Karpas-422 (cell line): ENCODE data around the gene HRH4. TPM values are rescaled to one million over a fixed set of nuclear protein-coding genes. Genes with fewer than 3 reads are reported as not detected.

Experiments
- DNase-seq: peaks from one replicate; pipeline ENCODE4 v3.0.0-alpha.2; 2015
- H2AFZ ChIP-seq: fragments of 200-600 bp; sonication (generic); 2 replicates; pipeline ENCODE4 v1.6.1; 2014; ENCODE audit warnings: antibody characterized with exemption, low read length, mixed read lengths
- H3K27ac ChIP-seq: fragments of 200-600 bp; sonication (generic); 2 replicates; pipeline ENCODE4 v1.5.1; 2014; ENCODE audit warnings: mild to moderate bottlenecking, low read length, moderate library complexity
- H3K27me3 ChIP-seq: fragments of 200-600 bp; sonication (generic); 2 replicates; pipeline ENCODE4 v1.6.1; 2014; ENCODE audit warnings: low read length, mixed read lengths
- H3K36me3 ChIP-seq: fragments of 200-600 bp; sonication (generic); 2 replicates; pipeline ENCODE4 v1.6.1; 2014; ENCODE audit warnings: low read length, mixed read lengths; ENCODE audit not compliant: insufficient read depth
- H3K4me1 ChIP-seq: fragments of 200-600 bp; sonication (generic); 2 replicates; pipeline ENCODE4 v1.6.1; 2014; ENCODE audit warnings: mild to moderate bottlenecking, low read length, mixed read lengths
- H3K4me2 ChIP-seq: fragments of 200-600 bp; sonication (generic); 2 replicates; pipeline ENCODE4 v1.6.1; 2014; ENCODE audit warnings: low read length, low read depth, mild to moderate bottlenecking; ENCODE audit not compliant: poor library complexity, severe bottlenecking
- H3K4me3 ChIP-seq: fragments of 200-600 bp; sonication (generic); 2 replicates; pipeline ENCODE4 v1.5.1; 2014; ENCODE audit warnings: mild to moderate bottlenecking, antibody characterized with exemption, low read length, mixed read lengths
- H3K79me2 ChIP-seq: fragments of 200-600 bp; sonication (generic); 2 replicates; pipeline ENCODE4 v1.6.1; 2014; ENCODE audit warnings: mild to moderate bottlenecking, low read length, mixed read lengths
- H3K9ac ChIP-seq: fragments of 200-600 bp; sonication (generic); 2 replicates; pipeline ENCODE4 v1.6.0; 2014; ENCODE audit warnings: low read length
- H3K9me2 ChIP-seq: fragments of 200-600 bp; sonication (generic), shearing (Covaris generic); replicated peaks from 2 replicates; pipeline ENCODE4 v1.6.0; 2014; ENCODE audit warnings: mild to moderate bottlenecking, low read length, moderate library complexity; ENCODE audit not compliant: insufficient read depth
- H3K9me3 ChIP-seq: fragments of 300-700, 200-600 bp; sonication (generic); 2 replicates; pipeline ENCODE4 v1.6.1; 2014; ENCODE audit warnings: low read length, mixed read lengths
- H4K20me1 ChIP-seq: fragments of 200-600 bp; sonication (generic); 2 replicates; pipeline ENCODE4 v1.6.1; 2014; ENCODE audit warnings: mild to moderate bottlenecking, antibody characterized with exemption, low read length, low read depth; ENCODE audit not compliant: insufficient read depth
- total RNA-seq: library from RNA; depleted of rRNA; stranded (reverse); fragments of >200 nt; shearing (Covaris generic); gene quantifications from 2 replicates; pipeline ENCODE4 v1.2.3, GENCODE V29; 2014; ENCODE audit warnings: low replicate concordance; rRNA removed

HRH4 gene
- 0.15 TPM in 1 of 2 replicates, not detected in the other for total RNA-seq

DNA sequence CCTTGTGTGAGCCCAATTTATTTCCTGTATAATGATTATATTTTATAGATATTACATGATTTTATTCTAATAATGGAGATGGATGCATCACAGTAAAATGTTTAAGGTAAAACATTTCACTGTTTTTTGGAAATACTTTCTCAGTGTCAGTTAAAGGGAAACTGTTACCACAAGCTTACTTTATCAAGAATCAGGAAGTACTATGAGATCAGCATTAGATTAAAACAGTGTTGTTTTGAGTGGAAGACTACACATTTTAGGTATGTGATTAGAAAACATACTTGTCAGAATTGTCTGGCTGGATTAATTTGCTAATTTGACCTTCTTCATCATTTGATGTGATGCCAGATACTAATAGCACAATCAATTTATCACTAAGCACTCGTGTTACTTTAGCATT lies at the start of gene HRH4:
Gene HRH4 (plus strand): TSS at position 250 of the 400 bp plus-strand sequence. CDS start 92 bp downstream, at position 342.
- Histone ChIP-seq H3K4me3 (no peak within 1 kb of the TSS), H2AFZ (no peak within 1 kb of the TSS), H3K27ac (no peak within 1 kb of the TSS), H3K79me2 (no peaks in the 10 kb centered on the region), H3K4me1 (no peaks in the 10 kb centered on the region), H3K9ac (no peak within 1 kb of the TSS), H3K4me2 (no peak within 1 kb of the TSS), H4K20me1 (no peaks in the 10 kb centered on the region), H3K27me3 (no peaks in the 10 kb centered on the region), H3K9me3 (no peaks in the 10 kb centered on the region), H3K36me3 (no peaks in the 10 kb centered on the region), H3K9me2 (no peaks in the 10 kb centered on the region)
- no peak for DNase-seq

GRCh38 chr18:24413148-24413547 lies 47.3 kb upstream of the HRH4 start:
- no peaks in the 10 kb centered on the region for H3K9me3 ChIP-seq
- H3K27me3 ChIP-seq: no peaks in the 10 kb centered on the region
- no peak overlapping the region for H3K27ac ChIP-seq
- no peak overlapping the region for H3K4me2 ChIP-seq
- H3K4me3 ChIP-seq: no peak overlapping the region
- H4K20me1 ChIP-seq: no peaks in the 10 kb centered on the region
- H3K9me2 ChIP-seq: no peaks in the 10 kb centered on the region
- H3K36me3 ChIP-seq: no peaks in the 10 kb centered on the region
- H3K79me2 ChIP-seq: no peaks in the 10 kb centered on the region
- H2AFZ ChIP-seq: no peak overlapping the region
- H3K4me1 ChIP-seq: no peaks in the 10 kb centered on the region
- no peak for DNase-seq
- no peak overlapping the region for H3K9ac ChIP-seq

- Histone ChIP-seq H3K9ac (no peak overlapping the region), H3K36me3 (no peaks in the 10 kb centered on the region), H4K20me1 (no peaks in the 10 kb centered on the region), H3K4me1 (no peaks in the 10 kb centered on the region), H3K79me2 (no peaks in the 10 kb centered on the region), H3K9me3 (no peaks in the 10 kb centered on the region), H3K27me3 (no peaks in the 10 kb centered on the region), H2AFZ (no peak overlapping the region), H3K4me3 (no peak overlapping the region), H3K9me2 (no peaks in the 10 kb centered on the region), H3K4me2 (no peak overlapping the region), H3K27ac (no peak overlapping the region)
- peak; percentile 16 for DNase-seq
These were observed 46.0 kb upstream of the HRH4 start for GRCh38 chr18:24414349-24415003.

DNA sequence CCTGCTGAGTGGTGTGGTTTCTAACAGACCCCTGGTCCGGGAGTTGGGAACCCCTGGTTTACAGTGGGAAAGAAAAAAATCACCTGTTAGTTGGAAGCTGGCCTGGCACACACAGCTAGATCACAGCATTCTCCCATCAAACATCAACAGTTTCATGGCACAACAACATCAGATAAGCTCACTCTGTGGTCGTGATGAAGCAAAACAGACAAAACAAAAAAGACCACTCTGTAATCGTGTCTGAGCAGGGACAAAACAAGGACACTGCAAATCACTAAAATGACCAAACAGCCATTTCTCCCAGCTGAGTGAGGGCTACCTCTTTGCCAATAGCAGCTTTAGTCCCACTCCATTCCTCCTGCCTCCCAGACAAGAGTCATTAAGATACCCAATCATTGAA lies 43.0 kb upstream of the HRH4 start:
- H3K27ac ChIP-seq: no peak overlapping the region
- no peaks in the 10 kb centered on the region for H3K9me3 ChIP-seq
- H3K9ac ChIP-seq: no peak overlapping the region
- no peak for DNase-seq
- H3K27me3 ChIP-seq: no peaks in the 10 kb centered on the region
- H3K4me3 ChIP-seq: no peak overlapping the region
- H3K4me1 ChIP-seq: no peaks in the 10 kb centered on the region
- H2AFZ ChIP-seq: no peak overlapping the region
- no peaks in the 10 kb centered on the region for H3K36me3 ChIP-seq
- no peaks in the 10 kb centered on the region for H4K20me1 ChIP-seq
- no peak overlapping the region for H3K4me2 ChIP-seq
- H3K79me2 ChIP-seq: no peaks in the 10 kb centered on the region
- H3K9me2 ChIP-seq: no peaks in the 10 kb centered on the region

- H3K4me3 ChIP-seq: no peak overlapping the region
- DNase-seq: no peak
- H3K27me3 ChIP-seq: no peaks in the 10 kb centered on the region
- no peak overlapping the region for H2AFZ ChIP-seq
- no peak overlapping the region for H3K27ac ChIP-seq
- no peak overlapping the region for H3K4me2 ChIP-seq
- H3K79me2 ChIP-seq: no peaks in the 10 kb centered on the region
- H3K4me1 ChIP-seq: no peaks in the 10 kb centered on the region
- no peaks in the 10 kb centered on the region for H3K36me3 ChIP-seq
- no peaks in the 10 kb centered on the region for H4K20me1 ChIP-seq
- H3K9me3 ChIP-seq: no peaks in the 10 kb centered on the region
- H3K9ac ChIP-seq: no peak overlapping the region
- H3K9me2 ChIP-seq: peaks cover 4% of the 10 kb centered on the region; the same call in 1 of the 2 replicates
These were observed 39.9 kb upstream of the HRH4 start for GRCh38 chr18:24420551-24420950.

DNA sequence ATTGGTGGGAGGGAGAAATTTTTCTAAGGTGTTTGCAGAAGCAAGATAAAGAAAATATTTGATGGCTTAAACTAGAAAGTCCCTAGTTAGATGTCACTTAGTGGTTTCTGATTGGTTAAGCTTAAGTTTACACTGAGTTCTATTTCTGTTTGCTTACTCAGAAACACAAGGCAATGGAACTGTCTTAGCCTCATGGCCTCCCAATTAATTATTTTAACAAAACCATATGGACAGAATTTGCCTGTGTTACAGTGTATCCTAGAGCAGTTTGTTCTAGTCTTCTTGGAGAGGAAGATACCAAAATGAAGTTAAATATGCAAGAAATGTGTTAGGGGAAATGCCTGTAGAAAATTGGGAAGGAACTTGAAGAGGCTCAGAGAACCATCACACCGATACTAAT lies 38.6 kb upstream of the HRH4 start:
- Histone ChIP-seq H3K4me1 (peaks cover 5% of the 10 kb centered on the region), H3K27me3 (no peaks in the 10 kb centered on the region), H3K4me3 (no peak overlapping the region), H2AFZ (no peak overlapping the region), H3K9me2 (peaks cover 4% of the 10 kb centered on the region; the same call in 1 of the 2 replicates), H3K36me3 (no peaks in the 10 kb centered on the region), H3K27ac (no peak overlapping the region), H3K9me3 (no peaks in the 10 kb centered on the region), H3K4me2 (no peak overlapping the region), H3K79me2 (peaks cover 2% of the 10 kb centered on the region), H4K20me1 (no peaks in the 10 kb centered on the region), H3K9ac (no peak overlapping the region)
- DNase-seq: no peak

DNA sequence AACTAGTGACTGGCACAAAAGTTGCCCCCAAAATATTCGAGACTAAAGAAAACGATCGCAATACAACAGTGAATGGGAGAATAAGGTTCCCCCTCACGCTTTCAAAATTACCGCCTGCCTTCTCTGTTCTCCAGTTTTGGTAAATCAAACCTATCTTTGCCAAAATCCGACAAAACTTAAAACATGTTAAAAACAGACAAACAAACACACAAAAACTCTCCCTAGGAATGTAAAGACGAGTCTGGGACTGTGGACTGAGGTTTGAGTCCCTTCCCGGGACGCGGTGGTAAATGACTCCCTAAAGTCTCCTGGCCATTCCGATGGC lies 34.4 kb upstream of the HRH4 start:
- peak; percentile 42 for DNase-seq
- peaks cover 4% of the 10 kb centered on the region; the same call in 1 of the 2 replicates for H3K9me2 ChIP-seq
- H4K20me1 ChIP-seq: no peaks in the 10 kb centered on the region
- no peaks in the 10 kb centered on the region for H3K27me3 ChIP-seq
- peak overlapping the region; percentile 94 for H3K4me2 ChIP-seq
- H3K4me1 ChIP-seq: peaks cover 24% of the 10 kb centered on the region
- H3K27ac ChIP-seq: no peak overlapping the region
- H2AFZ ChIP-seq: peak overlapping the region; percentile 97
- H3K9me3 ChIP-seq: no peaks in the 10 kb centered on the region
- peak overlapping the region; percentile 79 for H3K4me3 ChIP-seq
- H3K79me2 ChIP-seq: peaks cover 30% of the 10 kb centered on the region
- H3K9ac ChIP-seq: peak overlapping the region; percentile 87; the same call in 1 of the 2 replicates
- H3K36me3 ChIP-seq: peaks cover 9% of the 10 kb centered on the region; the same call in 1 of the 2 replicates

DNA sequence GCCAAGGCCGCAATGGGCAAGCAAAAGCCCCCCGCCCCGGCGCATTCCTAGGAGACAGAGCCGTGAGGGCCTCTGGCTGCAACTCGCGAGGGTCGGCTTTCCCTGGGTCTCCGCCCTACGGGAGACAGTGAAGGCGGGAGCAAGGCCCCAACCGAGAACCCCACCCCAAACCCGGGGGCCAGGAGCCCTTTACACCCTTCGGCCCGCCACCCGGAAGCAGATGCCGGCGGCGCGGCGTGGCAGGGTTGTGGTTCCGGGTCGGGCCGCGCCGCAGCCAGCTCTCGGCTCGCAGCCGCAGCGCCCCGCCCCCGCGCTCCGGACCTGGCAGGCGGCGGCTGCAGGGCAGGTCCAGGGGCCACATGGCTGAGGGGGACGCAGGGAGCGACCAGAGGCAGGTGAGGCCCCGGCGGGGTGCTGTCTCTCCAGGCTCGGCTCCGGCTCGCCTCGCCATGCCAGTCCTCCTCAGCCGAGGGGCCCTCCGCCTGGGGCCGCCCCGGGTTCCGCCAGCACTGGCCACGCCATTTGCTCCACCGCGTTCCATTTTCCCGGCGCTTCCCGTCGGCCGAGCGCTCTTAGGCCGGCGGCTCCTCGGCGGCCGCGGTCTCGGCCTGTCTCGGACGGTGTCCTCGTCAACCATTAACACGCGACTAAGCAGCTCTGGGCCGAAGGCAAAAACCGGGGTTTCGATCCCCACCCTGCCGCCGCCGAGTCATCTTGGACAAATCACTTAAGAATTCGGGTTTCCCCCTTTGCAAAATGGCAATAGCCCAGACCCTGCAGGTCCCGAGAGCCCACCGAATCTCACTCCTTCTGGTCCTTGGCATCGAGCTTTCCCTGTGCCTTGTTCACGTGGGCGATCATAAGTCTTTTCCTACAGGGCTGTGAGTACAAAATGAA lies 33.8 kb upstream of the HRH4 start, which contains the start of gene IMPACT:
Gene IMPACT (plus strand): TSS at position 273 of the 897 bp plus-strand sequence. CDS start 87 bp downstream, at position 360.
- Histone ChIP-seq H3K9me2 (peaks cover 4% of the 10 kb centered on the region; the same call in 1 of the 2 replicates), H2AFZ (peak within 1 kb of the TSS; percentile 97), H3K79me2 (peaks cover 33% of the 10 kb centered on the region), H3K27ac (0 out of 2 replicates have a peak within 1 kb of the TSS, but pooled peaks have one; percentile 1), H3K4me3 (peak within 1 kb of the TSS; percentile 79), H4K20me1 (no peaks in the 10 kb centered on the region), H3K27me3 (no peaks in the 10 kb centered on the region), H3K4me1 (peaks cover 24% of the 10 kb centered on the region), H3K9ac (peak within 1 kb of the TSS; percentile 87), H3K4me2 (peak within 1 kb of the TSS; percentile 94), H3K36me3 (peaks cover 11% of the 10 kb centered on the region; the same call in 1 of the 2 replicates), H3K9me3 (no peaks in the 10 kb centered on the region)
- peak; percentile 91 for DNase-seq
